ENCODE measurements around the gene PIGT. TPM values are rescaled to one million over a fixed set of nuclear protein-coding genes. Genes with fewer than 3 reads are reported as not detected.
A peak's percentile ranks its signal among the peaks of the same experiment; 100 is the strongest.

Gene PIGT
- total RNA-seq, 2 experiments from 2014 or later, result 43.7 to 47.7 TPM

DNA sequence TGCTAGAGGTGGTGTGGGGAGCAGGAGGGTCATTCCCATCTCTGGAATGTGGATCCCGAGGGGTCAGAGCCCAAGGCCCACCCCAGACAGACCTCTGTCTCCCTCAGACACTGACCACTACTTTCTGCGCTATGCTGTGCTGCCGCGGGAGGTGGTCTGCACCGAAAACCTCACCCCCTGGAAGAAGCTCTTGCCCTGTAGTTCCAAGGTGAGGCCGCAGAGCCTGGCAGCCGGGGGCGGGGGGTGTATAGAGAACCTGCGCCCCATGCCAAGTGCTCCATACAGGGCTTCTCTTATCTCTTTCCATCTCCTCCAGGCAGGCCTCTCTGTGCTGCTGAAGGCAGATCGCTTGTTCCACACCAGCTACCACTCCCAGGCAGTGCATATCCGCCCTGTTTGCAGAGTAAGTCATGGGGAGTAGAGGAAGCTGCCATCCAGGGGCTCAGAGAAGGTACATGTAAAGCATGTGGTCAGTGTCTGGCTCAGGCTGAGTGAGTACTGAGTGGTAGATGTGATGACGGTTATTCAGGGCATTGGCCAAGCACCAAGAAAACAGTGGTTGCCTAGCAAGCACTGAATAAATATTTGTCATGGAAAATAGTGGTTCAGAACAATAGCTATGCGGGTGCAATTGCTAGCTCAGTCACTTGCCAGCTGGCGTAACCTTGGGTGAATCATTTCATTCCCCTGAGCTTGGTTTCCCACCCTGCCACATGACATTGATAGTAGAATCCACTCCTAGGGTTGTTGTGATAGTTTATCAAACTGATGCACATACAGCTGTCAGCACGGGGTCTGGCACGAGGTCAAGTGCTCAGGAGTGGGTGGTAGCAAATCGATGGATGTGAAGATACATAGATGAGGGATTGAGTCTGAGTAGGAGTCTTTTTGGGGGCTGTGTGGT lies 3.5 kb downstream of the PIGT start:
- DNase-seq (peak; percentile 34), ATAC-seq (peak; percentile 31)
- CTCF ChIA-PET, result interaction anchor here (0.7 to 7.2 kb wide), 6 partner anchors 17 to 62 kb away, joined by 3 to 53 read pairs (median 7); partner anchors contain the start of gene SYS1
- Mint-ChIP-seq H3K27me3 (no peaks in the 10 kb centered on the region), H3K27ac (peak overlapping the region; percentile 70), H3K36me3 (ENCODE audit: low read depth) (peaks cover 33% of the 10 kb centered on the region), H3K4me3 (no peak overlapping the region), H3K4me1 (ENCODE audit: low read depth) (peaks cover 31% of the 10 kb centered on the region), H3K9me3 (no peaks in the 10 kb centered on the region)
- TF ChIP-seq CTCF (IDR thresholded peaks at IDR 0.05), result no peak
- POLR2A ChIA-PET, result interaction anchor here (1.0 to 2.3 kb wide), 7 partner anchors 8 to 56 kb away, joined by 3 to 14 read pairs (median 4); partner anchors contain the start of gene SYS1
- intact Hi-C loops (cut with micrococcal nuclease), result loop anchor here (5.0 kb wide), 1 partner anchor 57 kb away; the partner anchor contains the start of gene SYS1

DNA sequence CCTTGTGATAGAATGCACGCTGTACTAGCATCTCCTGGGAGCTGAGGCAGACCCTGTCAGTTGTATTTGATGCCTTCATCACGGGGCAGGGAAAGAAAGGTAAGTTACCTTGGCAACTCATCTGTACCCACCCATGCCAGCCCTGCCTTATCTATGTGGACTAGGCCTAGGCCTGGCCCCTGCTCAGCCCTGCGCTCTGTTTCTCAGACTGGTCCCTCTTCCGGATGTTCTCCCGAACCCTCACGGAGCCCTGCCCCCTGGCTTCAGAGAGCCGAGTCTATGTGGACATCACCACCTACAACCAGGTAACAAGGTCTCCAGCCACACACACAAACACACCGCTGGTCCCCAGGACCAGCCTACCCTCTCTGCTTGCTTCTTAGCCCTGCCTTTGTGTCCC lies 4.2 kb downstream of the PIGT start:
- no peaks in the 10 kb centered on the region for H3K27me3 Mint-ChIP-seq
- ChIA-PET POLR2A (interaction anchor here (1.0 to 2.3 kb wide), 4 partner anchors 9 to 57 kb away, joined by 3 to 14 read pairs (median 4); partner anchors contain the start of gene SYS1), CTCF (interaction anchor here (0.7 to 7.2 kb wide), 4 partner anchors 17 to 57 kb away, joined by 3 to 53 read pairs (median 23); partner anchors contain the start of gene SYS1)
- DNase-seq, result no peak
- no peak for ATAC-seq
- H3K4me3 Mint-ChIP-seq, result no peak overlapping the region
- H3K27ac Mint-ChIP-seq, result peak overlapping the region; percentile 25
- H3K4me1 Mint-ChIP-seq (ENCODE audit: low read depth), result peaks cover 25% of the 10 kb centered on the region
- peaks cover 37% of the 10 kb centered on the region for H3K36me3 Mint-ChIP-seq (ENCODE audit: low read depth)
- intact Hi-C loops (cut with micrococcal nuclease), result no loop called here
- no peak for TF ChIP-seq CTCF (IDR thresholded peaks at IDR 0.05)
- no peaks in the 10 kb centered on the region for H3K9me3 Mint-ChIP-seq

DNA sequence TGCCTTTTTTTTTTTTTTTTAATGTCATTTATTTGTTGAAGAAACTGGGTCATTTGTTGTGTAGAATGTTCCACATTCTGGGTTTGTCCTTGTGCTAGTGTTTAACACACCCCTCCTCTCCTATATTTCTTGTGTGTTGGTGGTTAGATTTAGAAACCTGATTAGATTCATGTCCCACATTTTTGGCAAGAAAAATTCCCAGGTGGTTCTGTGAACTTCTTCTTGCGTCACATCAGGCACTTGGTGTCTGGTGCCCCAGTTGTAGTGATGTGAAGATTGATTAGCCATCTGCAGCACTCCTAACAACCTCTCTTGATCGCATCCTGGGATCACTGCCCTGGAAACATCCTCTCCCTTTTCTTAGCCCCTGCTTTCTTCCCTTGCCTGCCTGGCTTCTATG lies 7.8 kb downstream of the PIGT start:
- peaks cover 40% of the 10 kb centered on the region for H3K36me3 Mint-ChIP-seq (ENCODE audit: low read depth)
- ATAC-seq, result no peak
- intact Hi-C loops (cut with micrococcal nuclease), result no loop called here

DNA sequence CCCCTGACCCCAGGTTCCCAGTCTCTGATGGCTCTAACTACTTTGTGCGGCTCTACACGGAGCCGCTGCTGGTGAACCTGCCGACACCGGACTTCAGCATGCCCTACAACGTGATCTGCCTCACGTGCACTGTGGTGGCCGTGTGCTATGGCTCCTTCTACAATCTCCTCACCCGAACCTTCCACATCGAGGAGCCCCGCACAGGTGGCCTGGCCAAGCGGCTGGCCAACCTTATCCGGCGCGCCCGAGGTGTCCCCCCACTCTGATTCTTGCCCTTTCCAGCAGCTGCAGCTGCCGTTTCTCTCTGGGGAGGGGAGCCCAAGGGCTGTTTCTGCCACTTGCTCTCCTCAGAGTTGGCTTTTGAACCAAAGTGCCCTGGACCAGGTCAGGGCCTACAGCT lies 9.6 kb downstream of the PIGT start:
- ChIA-PET POLR2A (no interaction called here), CTCF (no interaction called here)
- Mint-ChIP-seq H3K27me3 (no peaks in the 10 kb centered on the region), H3K4me1 (ENCODE audit: low read depth) (no peaks in the 10 kb centered on the region), H3K27ac (no peak overlapping the region), H3K4me3 (no peak overlapping the region), H3K36me3 (ENCODE audit: low read depth) (peaks cover 32% of the 10 kb centered on the region), H3K9me3 (no peaks in the 10 kb centered on the region)
- TF ChIP-seq CTCF (IDR thresholded peaks at IDR 0.05), result no peak
- DNase-seq (no peak), ATAC-seq (no peak)
- intact Hi-C loops (cut with micrococcal nuclease), result no loop called here

More for the DNA sequence above, 7.8 kb downstream of the PIGT start:
- no peak for DNase-seq
- Mint-ChIP-seq H3K27ac (no peak overlapping the region), H3K9me3 (no peaks in the 10 kb centered on the region), H3K4me3 (no peak overlapping the region), H3K27me3 (no peaks in the 10 kb centered on the region), H3K4me1 (ENCODE audit: low read depth) (peaks cover 4% of the 10 kb centered on the region)
- no peak for TF ChIP-seq CTCF (IDR thresholded peaks at IDR 0.05)
- CTCF ChIA-PET, result interaction anchor here (1.2 kb wide), 1 partner anchor 13 kb away, joined by 3 read pairs; no protein-coding TSS in a partner anchor
- POLR2A ChIA-PET, result no interaction called here
